ENCODE data around the gene ERBIN.

DNA sequence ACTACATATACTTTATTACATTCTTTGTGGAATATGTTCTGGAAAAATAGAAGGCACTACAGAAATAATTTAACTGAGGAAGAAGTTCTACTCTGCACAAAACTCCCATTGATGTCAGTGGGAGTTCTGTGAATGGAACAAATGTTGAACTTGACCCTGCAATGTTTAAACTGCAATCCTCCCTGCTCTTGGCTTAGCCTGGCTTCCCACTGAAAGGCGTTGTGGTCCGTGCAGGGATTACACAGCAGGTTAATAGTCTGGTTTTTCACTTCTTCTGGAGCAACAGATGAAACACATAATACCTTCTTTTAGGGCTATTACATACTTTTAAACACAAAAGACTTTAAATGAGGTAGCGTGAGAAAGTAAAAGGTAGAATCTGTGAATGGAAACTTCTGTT lies 12.9 kb upstream of the ERBIN start:
- TF ChIP-seq, protein P1, sequence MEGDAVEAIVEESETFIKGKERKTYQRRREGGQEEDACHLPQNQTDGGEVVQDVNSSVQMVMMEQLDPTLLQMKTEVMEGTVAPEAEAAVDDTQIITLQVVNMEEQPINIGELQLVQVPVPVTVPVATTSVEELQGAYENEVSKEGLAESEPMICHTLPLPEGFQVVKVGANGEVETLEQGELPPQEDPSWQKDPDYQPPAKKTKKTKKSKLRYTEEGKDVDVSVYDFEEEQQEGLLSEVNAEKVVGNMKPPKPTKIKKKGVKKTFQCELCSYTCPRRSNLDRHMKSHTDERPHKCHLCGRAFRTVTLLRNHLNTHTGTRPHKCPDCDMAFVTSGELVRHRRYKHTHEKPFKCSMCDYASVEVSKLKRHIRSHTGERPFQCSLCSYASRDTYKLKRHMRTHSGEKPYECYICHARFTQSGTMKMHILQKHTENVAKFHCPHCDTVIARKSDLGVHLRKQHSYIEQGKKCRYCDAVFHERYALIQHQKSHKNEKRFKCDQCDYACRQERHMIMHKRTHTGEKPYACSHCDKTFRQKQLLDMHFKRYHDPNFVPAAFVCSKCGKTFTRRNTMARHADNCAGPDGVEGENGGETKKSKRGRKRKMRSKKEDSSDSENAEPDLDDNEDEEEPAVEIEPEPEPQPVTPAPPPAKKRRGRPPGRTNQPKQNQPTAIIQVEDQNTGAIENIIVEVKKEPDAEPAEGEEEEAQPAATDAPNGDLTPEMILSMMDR (conservative IDR thresholded peaks at IDR 0.05; ENCODE audit: low read depth in 2 of 2): no peak
- TF ChIP-seq, protein P2, sequence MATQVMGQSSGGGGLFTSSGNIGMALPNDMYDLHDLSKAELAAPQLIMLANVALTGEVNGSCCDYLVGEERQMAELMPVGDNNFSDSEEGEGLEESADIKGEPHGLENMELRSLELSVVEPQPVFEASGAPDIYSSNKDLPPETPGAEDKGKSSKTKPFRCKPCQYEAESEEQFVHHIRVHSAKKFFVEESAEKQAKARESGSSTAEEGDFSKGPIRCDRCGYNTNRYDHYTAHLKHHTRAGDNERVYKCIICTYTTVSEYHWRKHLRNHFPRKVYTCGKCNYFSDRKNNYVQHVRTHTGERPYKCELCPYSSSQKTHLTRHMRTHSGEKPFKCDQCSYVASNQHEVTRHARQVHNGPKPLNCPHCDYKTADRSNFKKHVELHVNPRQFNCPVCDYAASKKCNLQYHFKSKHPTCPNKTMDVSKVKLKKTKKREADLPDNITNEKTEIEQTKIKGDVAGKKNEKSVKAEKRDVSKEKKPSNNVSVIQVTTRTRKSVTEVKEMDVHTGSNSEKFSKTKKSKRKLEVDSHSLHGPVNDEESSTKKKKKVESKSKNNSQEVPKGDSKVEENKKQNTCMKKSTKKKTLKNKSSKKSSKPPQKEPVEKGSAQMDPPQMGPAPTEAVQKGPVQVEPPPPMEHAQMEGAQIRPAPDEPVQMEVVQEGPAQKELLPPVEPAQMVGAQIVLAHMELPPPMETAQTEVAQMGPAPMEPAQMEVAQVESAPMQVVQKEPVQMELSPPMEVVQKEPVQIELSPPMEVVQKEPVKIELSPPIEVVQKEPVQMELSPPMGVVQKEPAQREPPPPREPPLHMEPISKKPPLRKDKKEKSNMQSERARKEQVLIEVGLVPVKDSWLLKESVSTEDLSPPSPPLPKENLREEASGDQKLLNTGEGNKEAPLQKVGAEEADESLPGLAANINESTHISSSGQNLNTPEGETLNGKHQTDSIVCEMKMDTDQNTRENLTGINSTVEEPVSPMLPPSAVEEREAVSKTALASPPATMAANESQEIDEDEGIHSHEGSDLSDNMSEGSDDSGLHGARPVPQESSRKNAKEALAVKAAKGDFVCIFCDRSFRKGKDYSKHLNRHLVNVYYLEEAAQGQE (IDR thresholded peaks at IDR 0.05; ENCODE audit: unreplicated experiment): no peak
- TF ChIP-seq EZH2phosphoT487 (IDR thresholded peaks at IDR 0.05; ENCODE audit: unreplicated experiment) (no peak), POLR2AphosphoS5 (IDR thresholded peaks at IDR 0.05; ENCODE audit: low read depth) (no peak)
- TF ChIP-seq, protein P3, sequence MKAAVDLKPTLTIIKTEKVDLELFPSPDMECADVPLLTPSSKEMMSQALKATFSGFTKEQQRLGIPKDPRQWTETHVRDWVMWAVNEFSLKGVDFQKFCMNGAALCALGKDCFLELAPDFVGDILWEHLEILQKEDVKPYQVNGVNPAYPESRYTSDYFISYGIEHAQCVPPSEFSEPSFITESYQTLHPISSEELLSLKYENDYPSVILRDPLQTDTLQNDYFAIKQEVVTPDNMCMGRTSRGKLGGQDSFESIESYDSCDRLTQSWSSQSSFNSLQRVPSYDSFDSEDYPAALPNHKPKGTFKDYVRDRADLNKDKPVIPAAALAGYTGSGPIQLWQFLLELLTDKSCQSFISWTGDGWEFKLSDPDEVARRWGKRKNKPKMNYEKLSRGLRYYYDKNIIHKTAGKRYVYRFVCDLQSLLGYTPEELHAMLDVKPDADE (IDR thresholded peaks at IDR 0.05): no peak
